ENCODE results near the gene SLC6A11.
A peak's percentile ranks its signal among the peaks of the same experiment; 100 is the strongest.

SLC6A11 gene

DNA sequence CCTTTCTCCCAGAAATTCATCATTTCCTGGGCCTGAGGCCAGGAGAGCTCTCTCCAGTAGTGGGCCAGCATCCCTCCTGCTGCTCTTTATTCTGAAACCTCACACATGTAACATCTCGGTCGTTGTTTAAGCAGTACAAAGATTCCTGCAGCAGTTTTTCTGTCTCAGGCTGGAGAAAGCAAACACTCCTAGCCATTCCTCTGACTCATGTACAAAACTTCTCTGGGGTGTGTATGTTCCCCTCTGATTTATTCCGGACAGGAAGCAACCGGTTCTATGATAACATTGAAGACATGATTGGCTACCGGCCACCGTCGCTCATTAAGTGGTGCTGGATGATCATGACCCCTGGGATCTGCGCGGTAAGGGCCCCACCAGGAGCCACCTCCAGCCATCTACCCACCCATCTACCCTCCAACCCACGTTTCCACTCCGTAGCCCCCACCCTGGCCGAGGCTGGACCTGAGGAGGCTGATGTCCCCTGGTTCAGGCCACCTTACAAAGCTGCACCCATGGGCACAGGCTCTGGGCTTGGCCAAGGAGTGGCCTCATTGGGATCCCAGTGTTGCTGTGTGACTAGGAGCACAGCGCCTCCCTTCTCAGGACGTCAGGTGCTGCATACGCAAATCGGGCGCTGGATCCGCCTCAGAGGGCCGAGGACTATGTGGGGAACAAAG lies 117.9 kb downstream of the SLC6A11 start:
- no peak for DNase-seq

DNA sequence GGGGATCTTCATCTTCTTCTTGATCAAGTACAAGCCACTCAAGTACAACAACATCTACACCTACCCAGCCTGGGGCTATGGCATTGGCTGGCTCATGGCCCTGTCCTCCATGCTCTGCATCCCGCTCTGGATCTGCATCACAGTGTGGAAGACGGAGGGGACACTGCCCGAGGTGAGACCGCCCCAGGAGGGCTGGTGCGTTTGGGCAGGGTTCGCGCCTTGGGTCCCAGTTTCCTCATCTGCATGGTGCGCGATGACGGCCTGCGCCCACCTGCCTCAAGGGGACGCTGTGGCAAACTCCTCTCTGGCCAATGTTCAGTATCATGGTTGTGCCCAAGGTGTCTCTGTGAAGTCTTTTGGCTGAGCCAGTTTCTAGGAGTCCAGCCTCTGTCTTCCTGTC lies 119.0 kb downstream of the SLC6A11 start:
- DNase-seq: no peak

DNA sequence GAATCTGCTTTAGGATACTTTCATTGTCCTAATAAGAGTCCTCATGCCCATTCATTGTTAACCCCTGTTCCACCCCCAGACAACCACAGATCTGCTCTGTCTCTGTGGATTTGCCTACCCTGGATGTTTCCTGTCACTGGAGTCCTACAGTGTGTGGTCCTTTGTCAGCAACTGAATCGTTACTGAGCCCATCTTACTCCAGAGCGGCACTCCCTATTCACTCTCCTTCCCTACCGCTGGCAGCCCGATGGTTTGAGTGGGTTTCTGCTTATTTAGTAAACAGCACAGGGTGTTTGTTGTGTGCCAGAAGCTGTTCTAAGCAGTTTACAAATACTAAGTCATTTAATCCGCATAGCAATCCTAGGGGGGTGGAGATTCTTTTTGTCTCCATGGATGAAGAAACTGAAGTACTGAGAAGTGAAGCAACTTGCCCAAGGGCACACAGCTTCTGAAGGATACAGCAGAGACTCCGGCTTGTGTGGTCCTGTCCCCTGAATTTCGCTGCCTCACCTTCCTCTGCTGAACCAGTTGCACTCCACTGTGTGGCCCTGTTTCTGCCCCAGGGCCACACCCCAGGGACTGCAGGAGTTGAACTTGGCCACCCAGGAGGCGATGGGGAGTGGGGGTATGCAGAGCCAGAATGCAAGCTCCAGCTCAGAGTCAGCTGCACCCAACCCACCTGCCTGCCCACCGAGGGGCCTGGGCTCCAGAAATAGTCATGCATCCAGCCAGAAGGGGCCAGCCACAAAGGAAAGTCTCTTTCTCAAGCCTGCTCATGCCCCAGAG lies 120.0 kb downstream of the SLC6A11 start:
- DNase-seq: no peak

DNA sequence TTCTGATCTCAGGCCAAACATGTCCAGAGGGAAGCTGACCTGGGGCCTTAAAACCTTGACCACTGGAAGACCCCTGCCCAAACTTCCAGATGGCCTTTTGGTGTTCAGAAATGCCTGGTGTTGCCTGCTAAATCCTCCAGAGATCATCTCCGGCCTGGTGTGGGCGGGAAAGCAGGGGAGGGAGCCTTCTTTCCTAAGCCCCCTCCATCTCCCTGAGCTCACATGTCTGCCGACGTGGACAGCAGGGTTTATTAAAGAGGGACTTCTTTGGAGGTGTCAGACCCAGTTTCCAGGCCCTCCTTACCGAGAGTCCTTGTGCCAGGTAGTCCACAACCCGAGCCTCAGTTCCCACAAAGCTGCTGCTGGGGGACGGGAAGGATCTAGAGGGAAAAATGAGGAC lies 120.7 kb downstream of the SLC6A11 start:
- no peak for DNase-seq

DNA sequence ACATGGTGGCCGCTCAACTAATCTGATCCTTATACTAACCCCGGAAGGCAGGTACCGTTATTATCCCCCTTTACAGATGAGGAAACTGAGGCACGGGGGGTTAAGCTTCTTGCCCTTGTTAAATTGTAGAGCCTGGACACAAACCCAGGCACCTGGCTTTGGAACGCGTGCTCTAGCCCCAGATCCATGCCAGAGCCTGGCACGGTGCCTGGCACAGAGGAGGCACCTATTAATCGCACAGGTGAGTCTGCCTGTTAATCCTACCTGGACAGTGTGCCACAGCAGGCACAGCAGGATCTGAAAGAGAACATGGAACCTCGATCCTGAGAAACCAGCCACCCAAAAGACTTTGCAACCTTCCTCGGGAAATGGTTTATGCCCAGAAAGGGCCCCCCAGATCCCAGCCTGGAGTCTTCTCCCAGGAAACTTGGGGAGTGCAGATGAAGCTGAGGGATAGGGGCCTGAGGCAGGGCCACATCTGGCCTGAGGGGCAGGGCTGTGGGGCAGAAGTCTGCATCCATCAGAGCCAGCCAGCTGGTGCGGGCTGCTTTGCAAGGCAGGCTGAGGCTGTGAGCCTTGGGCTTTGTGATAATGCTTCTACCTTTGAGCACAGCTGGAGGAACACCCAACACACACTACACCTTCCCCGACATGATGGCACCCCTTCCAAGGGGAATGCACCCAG lies 121.3 kb downstream of the SLC6A11 start:
- no peak for DNase-seq

DNA sequence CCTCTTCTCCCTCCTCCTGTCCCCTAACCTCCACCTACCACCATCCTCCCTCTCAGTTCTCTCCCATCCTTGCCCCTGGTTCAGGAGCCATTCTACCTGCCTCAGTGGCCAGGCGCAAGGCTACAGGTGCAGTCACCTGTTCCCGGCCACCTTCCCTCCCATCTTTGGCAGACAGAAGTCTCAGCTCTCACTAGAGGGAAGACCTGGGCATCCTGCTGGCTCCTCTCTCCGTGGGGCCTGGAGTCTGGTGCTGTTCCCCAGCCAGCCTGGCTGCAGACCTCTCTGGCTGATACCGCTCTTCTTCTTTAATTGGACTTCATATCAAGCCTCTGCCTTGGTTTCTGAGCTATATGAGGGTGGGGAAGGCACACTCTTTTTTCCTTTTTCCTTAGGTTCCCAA lies 123.5 kb downstream of the SLC6A11 start:
- DNase-seq: no peak

DNA sequence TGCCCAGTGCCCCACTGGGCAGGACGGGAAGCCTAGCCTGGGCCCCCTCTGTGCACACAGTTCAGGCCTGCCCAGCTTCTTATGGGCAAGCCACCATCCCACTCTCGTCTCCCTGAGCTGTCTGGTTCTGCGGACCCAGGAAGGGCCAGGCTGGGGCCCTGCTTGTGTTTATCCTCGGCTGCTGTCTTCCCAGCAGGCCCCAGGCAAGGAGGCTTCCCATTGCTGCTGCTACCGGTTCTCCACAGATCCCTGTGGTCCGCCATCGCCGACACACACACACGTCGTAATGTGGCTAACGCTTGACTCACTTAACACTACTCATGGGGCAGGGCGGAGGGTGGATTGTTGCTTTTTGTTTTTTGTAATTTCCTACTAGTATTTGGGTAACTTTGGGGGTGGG lies 124.1 kb downstream of the SLC6A11 start:
- no peak for DNase-seq

DNA sequence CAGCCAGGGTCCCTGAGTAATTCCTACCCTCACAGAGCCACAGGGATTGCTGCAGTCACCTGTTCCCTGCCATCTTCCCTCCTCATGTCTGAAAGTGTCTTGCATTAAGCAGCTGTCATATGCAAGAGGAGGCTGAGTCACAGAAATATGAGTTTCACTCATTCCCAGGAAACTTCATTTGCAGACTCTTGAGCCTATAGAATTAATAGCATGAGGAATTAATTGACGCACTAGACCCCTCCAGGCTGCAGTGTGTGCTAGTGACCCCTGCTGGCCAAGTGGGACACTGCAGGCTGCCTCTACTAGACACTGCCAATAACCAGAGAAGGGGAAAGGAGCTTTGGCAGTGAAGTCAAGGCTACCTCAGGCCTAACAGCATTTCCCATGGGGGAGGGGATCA lies 125.9 kb downstream of the SLC6A11 start:
- DNase-seq: no peak

DNA sequence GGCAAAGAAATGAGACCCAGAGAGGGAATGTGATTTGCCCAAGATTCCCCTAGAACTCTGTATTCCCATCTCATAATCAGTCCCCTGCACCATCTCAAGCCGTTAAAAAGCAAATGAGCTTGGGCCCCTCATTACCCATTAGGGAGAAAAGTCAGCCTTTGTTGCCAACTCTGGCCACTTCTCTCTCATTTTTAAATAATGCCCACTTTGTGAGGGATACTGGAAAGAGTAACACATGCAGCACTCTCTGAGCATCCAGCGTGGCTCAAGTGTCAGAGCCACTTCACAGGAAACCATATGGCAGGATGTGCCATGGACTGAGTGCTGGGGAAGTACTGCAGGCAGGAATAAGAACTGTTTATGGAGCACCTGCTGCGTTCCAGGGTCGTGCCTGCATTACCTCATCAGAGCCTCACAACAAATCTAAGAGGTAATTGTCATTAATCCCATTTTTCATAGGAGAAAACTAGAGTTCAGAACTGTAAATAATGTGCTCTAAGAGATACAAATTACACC lies 126.7 kb downstream of the SLC6A11 start:
- no peak for DNase-seq

DNA sequence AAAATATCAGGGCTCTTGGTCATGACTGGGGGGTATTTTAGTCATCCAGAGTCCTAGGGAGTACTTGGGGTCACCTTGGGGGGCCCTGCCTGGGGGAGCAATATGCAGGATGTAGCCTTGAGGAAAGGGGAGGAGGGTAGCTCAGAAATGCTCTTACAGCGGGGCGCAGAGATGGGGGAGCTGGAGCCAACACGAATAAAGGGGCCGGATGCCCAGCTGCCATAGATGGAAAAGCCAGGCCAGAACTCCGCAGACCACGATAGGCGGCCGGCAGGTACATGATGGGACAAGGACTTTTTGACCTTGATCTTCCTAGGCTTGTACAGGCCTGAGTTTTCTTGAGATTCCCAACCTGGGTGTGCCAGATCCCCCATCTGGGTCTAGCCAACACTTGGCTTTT lies 128.8 kb downstream of the SLC6A11 start:
- DNase-seq: no peak

DNA sequence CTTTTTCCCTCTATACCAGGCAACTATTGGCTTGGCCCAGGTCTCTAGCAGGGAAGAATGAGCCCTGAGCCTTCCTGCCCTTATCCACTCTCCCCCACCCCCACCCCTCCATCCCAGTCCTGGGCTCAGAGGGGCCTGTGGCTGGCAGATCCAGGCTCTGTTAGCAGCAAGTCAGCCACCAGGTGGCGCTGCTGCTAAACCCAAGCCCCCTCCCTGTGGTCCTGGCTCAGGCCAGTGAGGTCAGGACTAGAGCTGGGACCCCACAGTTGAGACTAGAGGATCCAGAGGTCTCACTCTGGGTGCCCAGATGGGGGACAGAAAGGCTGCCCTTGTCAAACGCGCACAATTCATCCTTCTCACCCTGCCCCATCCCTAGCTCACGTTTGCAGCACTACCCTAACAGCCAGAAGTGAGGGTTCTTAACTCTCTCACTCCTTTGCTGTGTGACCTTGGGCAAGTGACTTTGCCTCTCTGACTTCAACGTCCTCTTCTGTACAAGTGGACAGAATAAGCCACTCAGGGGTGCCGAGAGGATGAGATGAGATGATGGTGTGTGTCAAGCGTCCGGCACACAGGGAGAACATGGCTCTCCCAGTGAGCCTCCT lies 129.8 kb downstream of the SLC6A11 start:
- DNase-seq: peak; percentile 13 to 30

DNA sequence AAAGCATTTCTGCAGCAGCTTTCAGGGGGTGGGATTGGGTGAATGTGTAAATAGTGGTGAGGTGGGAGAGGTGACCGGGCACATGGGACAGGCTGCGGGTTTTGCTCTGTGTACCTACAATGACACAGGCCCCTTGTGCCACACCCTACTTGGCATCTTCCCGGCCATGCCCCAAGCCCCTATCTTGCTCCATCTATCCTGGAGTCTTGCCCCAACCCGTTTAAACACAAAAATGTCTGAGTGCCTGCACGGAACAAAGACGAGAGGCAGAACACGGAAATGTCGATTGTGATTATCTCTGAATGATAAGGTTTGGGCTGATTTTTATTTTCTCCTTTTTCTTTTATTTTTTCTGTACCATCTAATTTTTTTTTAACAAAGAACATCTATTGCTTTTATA lies 130.5 kb downstream of the SLC6A11 start:
- no peak for DNase-seq

DNA sequence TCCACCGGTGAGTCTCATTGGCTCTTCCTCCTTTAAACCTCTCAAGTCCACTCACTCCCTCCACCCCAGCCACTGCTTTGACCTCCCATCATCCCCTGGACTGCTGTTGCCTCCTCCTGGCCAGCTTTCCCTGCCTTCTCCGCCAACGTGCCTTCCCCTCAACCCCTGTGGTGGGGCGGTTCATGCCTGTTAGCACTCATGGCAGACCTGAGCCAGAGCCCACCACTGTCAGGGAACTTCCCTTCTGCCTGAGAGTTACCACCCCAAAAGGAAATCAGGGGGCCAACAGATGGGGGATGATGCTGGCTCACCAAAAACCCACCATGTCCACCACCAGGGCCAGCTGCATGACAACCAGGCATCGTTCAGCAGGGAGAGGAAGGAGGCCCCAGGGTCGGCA lies 132.3 kb downstream of the SLC6A11 start:
- DNase-seq: no peak

DNA sequence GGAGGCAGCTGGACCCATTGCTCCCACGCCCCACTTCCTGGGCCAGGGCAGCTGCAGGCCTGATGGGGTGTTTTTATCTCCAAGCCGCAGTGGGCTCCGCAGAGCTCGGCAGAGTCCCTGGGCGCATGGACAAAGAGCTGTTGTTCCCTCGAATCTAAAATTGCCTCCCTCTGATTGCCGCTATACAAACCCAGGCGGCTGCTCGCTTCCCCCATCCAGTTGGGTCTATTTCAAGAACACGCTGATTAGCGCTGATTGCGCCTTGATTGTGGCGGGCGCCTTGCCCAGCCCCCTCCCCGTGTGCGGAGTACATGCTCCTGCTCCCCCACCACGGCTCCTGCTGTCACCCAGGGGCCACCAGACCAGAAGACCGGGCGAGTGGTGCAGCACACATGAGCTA lies 133.2 kb downstream of the SLC6A11 start:
- DNase-seq: no peak

DNA sequence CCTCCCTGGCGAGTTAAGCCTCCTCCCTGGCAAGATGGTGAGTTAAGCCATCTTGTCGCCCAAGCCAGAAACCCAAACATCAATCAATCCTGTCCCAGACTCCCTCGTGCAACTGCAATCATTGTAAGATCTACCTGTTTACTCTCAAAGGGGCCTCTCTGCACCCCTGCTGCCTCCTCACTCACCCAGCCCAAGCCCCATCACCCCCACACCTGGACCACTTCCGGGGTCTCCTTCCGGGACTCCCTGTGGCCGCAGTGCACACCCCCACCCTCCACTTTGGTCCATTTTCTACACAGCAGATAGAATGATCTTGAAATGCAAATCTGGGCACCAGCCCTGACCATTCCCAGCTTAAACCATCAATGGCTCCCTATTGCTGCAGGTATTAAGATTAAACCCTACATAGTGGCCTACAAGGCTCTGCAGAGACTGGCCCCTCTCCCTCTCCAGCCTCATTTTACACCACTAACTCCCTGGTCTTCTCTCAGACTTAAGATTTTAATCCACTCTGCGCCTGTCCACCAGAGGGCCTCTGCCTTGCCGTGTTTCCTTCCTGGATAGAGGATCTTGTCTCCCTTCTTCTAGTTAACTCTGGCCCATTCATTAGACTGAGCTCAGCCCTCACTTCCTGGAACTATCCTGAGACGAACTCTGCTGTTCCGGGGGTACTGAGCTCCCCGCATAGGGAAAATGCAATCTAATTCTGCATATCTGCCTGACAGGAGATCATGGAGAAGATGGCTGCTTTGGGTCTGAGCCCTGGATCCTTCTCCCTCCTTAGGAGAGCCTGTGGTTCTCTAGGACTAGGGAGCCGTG lies 134.7 kb downstream of the SLC6A11 start:
- no peak for DNase-seq

DNA sequence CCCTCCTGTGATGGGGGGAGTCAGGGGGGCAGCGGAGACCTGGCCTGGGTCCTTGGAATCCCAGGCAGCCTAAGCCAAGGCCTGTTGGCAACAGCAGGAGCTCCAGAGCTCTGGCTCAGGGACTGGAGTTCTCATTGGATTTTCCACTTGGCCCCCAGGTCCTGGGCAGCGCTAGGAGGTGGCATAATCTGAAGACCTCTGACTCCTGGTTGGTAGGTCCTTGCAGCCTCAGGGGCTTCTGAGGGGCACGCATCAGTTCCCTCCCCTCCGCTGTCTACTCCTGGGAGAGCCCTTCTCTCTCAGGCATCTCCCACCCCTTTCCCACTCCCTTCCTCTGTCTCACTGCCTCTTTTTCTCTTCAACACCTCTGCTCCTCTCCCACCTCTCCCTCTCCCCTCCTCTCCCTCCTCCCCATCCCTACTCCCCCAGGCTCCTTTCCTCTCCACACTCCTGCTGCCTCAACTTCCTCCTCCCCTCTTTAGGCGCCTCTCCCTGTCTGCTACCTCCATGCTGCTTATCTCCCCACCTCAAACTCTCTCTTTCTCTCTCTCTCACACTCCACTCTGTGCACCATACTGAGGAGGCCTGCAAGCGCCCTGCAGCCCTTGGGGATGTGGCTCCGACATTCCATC lies 135.4 kb downstream of the SLC6A11 start:
- no peak for DNase-seq

DNA sequence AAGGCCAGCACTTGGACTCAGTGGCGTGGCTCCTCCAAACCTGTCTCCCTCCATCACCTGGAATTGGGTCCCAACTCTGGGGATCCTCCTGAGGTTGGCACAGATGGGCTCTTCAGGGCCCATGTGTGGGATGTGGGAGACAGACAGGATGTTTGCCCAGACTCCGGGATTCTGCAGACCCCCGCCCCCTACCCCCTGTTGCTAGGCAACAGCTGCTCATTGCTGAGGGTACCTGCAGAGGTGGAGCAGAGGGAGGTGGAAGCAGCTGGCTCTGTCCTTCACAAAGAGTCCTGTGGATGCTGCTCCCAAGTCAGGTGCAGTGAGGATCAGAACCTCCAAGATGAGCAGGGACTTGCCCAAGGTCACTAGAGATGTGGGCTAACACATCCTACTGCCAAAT lies 136.5 kb downstream of the SLC6A11 start:
- DNase-seq: no peak

DNA sequence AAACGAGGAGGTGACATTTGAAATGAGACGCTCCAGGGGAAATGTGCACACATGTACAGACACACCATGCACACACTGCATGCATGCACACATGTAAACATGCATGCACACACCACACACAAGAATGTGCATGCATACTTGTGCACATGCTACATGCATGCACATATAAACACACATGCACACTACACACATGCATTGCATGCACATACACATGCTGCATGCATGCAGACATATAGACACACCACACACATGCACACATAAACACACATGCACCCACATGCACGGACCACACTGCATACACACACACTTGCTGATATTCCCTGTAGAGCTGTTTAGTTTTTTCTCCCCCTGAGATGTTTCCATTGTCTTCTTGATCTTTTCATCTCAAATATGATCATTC lies 138.7 kb downstream of the SLC6A11 start:
- no peak for DNase-seq

DNA sequence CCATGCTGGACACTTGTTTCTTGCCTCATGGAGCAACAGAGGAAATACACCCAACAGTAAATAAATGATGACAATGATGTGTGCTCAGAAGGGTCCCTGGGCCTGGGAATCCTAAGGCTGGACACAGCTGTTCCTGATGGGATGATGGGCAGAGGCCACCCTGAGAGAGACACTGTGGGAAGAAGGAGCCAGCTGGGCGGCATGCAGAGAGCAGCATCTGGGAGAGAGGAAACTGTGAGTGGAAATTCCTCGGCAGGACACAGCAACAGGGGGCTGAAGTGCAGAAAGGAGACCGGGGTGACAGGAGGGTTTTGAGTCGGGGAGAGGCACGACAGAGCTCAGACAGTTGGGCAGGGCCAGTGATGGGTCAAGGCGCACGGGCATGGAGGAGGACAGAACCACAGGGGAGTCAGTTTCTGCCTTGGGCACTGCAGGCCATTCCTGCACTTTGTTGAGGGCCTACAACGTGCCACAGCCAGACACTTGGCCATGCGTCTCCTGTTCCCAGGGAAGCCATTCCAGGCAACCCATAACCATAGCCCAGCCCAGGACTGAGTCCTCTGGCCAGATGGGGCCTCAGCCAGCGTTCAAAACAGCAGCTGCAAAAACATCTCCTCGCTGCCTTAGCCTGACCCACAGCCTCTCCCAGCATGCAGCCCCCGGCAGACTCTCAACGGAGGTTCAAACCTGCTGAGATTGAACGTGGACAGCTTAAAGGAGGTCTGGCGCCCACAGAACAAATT lies 139.9 kb downstream of the SLC6A11 start:
- no peak for DNase-seq

DNA sequence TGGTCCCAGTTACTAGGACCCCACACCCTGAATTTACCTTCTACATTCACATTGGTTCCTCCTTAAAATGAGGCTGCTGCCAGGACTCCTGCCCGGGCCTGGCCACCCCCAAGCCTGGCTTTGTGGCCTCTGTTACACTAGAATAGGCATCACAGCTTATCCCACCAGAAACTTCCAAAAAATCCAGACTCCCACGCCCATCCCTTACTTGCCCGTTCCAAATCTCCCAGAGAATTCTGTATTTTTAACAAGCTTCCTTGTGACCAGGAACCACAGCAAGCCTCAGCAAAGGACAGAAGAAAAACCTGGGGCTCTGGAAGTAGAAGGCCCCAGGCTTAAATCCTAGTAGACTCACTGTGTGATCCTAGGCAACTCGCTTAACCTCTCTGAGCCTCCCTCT lies 140.5 kb downstream of the SLC6A11 start:
- DNase-seq: no peak

DNA sequence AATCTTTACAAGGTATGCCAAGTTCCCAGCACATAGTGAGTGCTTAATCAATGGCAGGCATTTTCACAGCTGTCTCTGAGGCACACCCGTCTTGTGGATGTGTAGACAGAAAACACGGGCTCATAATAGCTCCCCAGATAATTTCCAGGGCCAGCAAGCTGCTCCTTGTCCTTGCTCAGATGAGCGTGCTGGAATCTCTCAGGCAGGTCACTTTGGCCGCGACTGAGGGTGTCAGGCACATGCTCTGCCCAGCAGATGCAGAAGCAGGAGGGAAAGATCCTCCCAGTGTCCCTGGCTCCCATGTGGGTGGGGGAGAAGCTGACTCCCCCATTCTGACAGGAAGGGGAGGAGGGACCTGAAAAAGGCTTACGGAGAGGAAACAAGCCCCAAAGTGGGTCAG lies 141.0 kb downstream of the SLC6A11 start:
- DNase-seq: no peak

Measured in activated CD4-positive, alpha-beta T cell treated with anti-CD3 and anti-CD28 coated beads for 4 hours (primary cell).